GM21786 (cell line): Measurements from ENCODE around the gene C19orf73.
"Not testable (repeated sequence)": the region's sequence is repeated elsewhere in the genome, so short reads cannot be mapped to it uniquely, and the experiment has no call there.

Experiments
- ATAC-seq: cut with Tn5 transposase; IDR thresholded peaks from one replicate; pipeline ENCODE4 v1.9.1; 2021; ENCODE audit not compliant: unreplicated experiment

Gene C19orf73

GRCh38 chr19:49148784-49149651, 30.1 kb upstream of the C19orf73 start:
- ATAC-seq = no peak

GRCh38 chr19:49148044-49148682, 29.2 kb upstream of the C19orf73 start:
- no peak for ATAC-seq

- ATAC-seq = not testable (repeated sequence)
Observed at GRCh38 chr19:49146408-49146770, 27.4 kb upstream of the C19orf73 start.

- no peak for ATAC-seq
Observed at GRCh38 chr19:49145573-49146407, 26.8 kb upstream of the C19orf73 start.

- no peak for ATAC-seq
Observed at GRCh38 chr19:49142866-49143335, 24.0 kb upstream of the C19orf73 start.

- no peak for ATAC-seq
Observed at GRCh38 chr19:49141352-49141751, 22.4 kb upstream of the C19orf73 start.

- no peak for ATAC-seq
Observed at GRCh38 chr19:49140951-49141350, 22.0 kb upstream of the C19orf73 start.

GRCh38 chr19:49136771-49137171, 17.8 kb upstream of the C19orf73 start:
- ATAC-seq = no peak

- no peak for ATAC-seq
Observed at GRCh38 chr19:49135686-49136085, 16.7 kb upstream of the C19orf73 start.

- no peak for ATAC-seq
Observed at GRCh38 chr19:49133621-49134454, 14.9 kb upstream of the C19orf73 start.

- ATAC-seq = no peak
Observed at GRCh38 chr19:49132974-49133609, 14.1 kb upstream of the C19orf73 start.

GRCh38 chr19:49130325-49130724, 11.4 kb upstream of the C19orf73 start:
- no peak for ATAC-seq

GRCh38 chr19:49129238-49129583, 10.3 kb upstream of the C19orf73 start:
- no peak for ATAC-seq

- ATAC-seq = no peak
Observed at GRCh38 chr19:49128545-49129237, 9.7 kb upstream of the C19orf73 start.

GRCh38 chr19:49127674-49128544, 9.0 kb upstream of the C19orf73 start:
- ATAC-seq = peak; percentile 78

- ATAC-seq = not testable (repeated sequence)
Observed at GRCh38 chr19:49127225-49127624, 8.3 kb upstream of the C19orf73 start.

- no peak for ATAC-seq
Observed at GRCh38 chr19:49126575-49126974, 7.6 kb upstream of the C19orf73 start.

GRCh38 chr19:49125025-49125731, 6.2 kb upstream of the C19orf73 start:
- ATAC-seq = no peak
